ENCODE data around the gene SAMD14.

SAMD14 gene

DNA sequence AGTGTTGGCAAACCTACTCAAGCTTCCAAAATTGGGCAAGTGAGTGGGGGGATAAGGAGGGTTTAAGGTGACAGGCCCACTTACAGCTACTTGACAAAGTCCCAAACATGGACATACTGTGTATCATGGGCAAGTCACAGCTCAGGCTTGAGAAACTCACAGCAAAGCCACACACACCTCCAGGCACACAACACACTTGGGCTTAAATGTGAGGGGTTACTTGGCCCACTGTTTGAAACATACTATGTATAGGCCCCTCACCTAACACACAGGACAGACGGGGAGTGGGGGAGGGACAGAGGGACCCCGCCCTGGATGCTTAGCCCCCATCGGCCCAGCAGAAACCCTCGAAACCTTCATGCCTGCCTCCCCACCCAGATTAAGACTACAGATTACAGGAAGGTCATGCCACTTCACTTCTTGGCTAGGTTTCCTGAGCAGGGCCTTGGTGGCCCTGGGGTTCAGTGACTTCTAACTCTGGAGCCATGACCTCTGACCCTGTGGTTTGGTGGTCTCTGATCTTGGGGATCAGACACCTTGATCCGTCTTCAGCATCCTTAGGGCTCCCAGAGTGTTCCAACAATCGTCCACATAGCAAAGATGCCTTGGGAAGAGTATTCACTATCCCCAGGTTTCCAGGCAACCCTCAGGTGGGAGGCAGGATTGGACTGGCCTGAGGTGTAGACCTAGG is 2.3 kb upstream of the SAMD14 start:
- DNase-seq = no peak

GRCh38 chr17:50130559-50131305 is 772 bp upstream of the SAMD14 start:
- DNase-seq = no peak

GRCh38 chr17:50129353-50129727 is 620 bp downstream of the SAMD14 start:
- DNase-seq = no peak

GRCh38 chr17:50128441-50129352 is 1.3 kb downstream of the SAMD14 start:
- DNase-seq = no peak

DNA sequence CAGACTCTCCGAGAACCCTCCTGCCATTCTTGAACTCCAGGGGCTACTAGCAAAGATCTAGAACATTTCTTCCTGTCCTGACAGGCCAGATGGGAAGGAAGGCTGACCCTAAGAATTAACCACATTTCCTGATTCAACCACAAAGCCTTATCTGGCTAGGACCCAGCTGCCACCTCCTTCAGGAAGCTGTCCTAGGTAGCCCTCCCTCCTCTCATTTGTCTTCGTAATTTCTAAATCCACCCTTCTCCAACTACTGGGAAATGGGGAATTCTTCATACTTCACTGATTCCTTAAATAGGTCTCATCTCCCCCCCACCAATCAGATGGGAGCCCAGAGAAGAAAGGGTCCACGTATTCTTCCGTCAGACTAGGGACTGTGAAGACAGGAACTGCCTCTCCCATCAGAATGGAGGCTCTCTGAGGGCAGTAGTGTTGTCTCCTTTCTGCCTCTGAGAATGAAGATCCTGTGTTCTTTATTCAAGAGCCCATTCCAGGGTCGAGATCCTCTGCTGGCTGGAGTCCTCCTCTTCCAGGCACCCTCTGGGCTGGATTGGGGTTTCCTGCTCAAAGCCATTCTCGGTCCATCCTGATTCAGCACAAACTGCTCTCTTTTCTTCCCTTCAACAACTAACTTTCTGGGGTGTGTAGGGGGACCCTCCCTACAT is 2.1 kb downstream of the SAMD14 start:
- no peak for DNase-seq

DNA sequence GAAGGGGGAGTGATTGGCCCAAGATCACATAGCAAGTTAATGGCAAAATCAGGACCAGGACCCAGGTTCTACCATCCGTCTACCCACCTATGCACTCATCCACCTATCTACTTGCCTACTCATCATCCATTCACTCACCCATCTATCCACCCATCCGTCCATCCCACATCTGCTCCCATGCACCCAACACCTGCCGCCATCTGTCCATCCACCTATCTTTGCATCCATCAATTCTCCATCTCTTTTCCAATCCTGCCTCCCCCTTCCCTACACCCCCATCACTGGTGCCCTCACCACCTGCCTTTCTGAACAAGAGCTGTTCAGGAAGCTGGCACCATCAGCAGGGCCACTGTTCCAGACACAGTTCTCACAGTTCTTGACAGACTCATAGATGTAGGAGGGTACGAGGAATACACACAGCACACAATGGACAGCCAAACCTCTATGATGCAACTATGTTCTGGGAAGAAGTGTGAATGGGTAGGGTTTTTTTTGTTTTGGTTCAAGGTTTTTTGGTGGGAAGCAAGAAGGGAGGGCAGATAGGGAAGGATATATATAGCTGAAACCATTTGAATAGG is 4.5 kb downstream of the SAMD14 start:
- no peak for DNase-seq

GRCh38 chr17:50123649-50124349 is 6.2 kb downstream of the SAMD14 start:
- no peak for DNase-seq

GRCh38 chr17:50122945-50123344 is 7.0 kb downstream of the SAMD14 start:
- DNase-seq = no peak

- DNase-seq = no peak
Observed at GRCh38 chr17:50120475-50121253, 9.3 kb downstream of the SAMD14 start.

GRCh38 chr17:50118828-50119218 is 11.1 kb downstream of the SAMD14 start:
- DNase-seq = no peak

DNA sequence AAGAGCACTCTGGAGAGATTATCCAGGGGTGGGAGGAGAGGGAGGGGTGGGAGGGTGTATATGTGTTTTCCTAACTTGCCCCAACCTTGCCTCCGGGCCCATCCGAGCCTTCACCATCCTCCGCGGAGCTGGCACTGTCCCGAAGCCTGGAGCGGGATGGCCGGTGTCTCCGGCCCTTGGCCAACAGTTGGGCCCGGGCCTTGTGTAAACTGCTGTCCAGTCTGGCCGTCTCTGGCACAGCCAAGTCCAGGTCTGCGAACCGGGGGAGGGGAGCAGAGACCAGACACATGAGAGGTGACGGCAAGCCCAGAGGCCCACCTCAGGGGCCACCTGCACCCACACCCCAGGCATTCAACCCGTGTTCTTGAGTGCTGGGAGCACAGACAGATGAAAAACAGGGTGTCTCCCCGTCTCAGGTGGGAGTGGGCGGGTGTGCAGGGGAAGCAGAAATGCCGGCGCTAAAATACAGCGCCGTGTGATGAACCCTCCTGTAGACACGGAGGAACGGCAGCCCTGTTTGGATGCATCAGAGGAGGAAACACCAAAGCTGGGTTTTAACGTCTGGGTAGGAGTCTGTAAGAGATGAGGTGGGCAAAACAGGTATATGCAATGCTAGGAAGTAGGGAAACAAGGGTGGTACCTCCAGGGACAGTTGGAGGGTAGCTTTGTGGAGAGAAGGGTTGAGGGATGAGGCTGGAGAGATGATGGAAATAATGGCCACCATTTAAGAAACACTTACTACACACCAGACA is 11.7 kb downstream of the SAMD14 start:
- DNase-seq = no peak

GRCh38 chr17:50117202-50118051 is 12.5 kb downstream of the SAMD14 start:
- peak; percentile 83 for DNase-seq

- DNase-seq = no peak
Observed at GRCh38 chr17:50115756-50116155, 14.2 kb downstream of the SAMD14 start.

DNA sequence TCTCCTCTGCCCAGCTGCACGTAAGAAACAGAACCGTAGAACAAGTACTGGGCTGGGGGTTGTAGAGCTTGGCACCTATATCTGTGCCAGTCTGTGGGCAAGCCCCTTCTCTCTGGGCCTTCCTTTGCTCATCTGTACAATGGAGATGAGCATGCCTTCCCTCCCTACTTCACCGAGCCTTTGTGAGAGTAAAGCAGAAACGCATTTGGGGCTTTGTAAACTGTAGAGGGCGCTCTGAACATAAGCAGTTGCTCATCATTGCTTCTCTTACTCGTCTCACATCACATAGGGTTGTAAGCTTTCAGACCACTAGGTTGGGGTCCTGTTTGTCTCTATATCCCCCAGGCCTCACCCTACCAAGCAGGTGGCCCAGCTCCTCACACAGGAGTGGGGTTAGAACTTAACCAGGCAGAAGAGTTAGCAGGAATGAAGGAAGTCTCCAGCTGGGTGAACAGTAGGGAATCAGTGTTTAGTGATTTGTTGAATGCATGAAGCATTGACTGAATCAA is 15.1 kb downstream of the SAMD14 start:
- no peak for DNase-seq

GRCh38 chr17:50114401-50114800 is 15.6 kb downstream of the SAMD14 start:
- DNase-seq = no peak

- DNase-seq = no peak
Observed at GRCh38 chr17:50113624-50114320, 16.2 kb downstream of the SAMD14 start.

- no peak for DNase-seq
Observed at GRCh38 chr17:50112694-50113093, 17.3 kb downstream of the SAMD14 start.
